HG03565 (cell line): Measurements from ENCODE around the gene DTNBP1.
A peak's percentile ranks its signal among the peaks of the same experiment; 100 is the strongest.
"Not testable (repeated sequence)": the region's sequence is repeated elsewhere in the genome, so short reads cannot be mapped to it uniquely, and the experiment has no call there.

Source experiments
- ATAC-seq: cut with Tn5 transposase; IDR thresholded peaks from one replicate; pipeline ENCODE4 v1.9.1; 2021; ENCODE audit warnings: mild to moderate bottlenecking, moderate library complexity; ENCODE audit not compliant: unreplicated experiment

Gene DTNBP1

GRCh38 chr6:15672291-15672690, 9.5 kb upstream of the DTNBP1 start:
- no peak for ATAC-seq

- ATAC-seq, result no peak
Measured at GRCh38 chr6:15668918-15669317, 6.1 kb upstream of the DTNBP1 start.

GRCh38 chr6:15666896-15667295, 4.1 kb upstream of the DTNBP1 start:
- ATAC-seq, result not testable (repeated sequence)

DNA sequence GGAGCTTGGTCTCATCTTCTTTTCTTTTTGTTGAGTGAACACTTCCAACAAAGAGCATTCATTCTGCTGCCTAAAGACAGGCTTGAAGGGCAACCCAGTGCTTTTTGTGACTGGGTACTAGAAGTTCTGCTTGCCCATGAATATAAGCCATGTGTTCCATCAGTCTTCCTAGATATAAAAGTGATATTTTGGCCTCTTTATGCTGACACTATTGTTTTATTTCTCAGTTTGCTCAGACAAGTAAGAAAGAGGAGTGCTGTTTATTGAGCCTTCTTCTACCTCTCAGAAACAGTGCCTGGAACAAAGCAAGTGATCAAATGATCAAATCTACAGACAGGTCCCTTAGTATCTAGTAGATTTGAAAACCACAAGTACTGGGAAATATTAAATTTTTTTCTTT, 2.4 kb upstream of the DTNBP1 start:
- ATAC-seq, result no peak

DNA sequence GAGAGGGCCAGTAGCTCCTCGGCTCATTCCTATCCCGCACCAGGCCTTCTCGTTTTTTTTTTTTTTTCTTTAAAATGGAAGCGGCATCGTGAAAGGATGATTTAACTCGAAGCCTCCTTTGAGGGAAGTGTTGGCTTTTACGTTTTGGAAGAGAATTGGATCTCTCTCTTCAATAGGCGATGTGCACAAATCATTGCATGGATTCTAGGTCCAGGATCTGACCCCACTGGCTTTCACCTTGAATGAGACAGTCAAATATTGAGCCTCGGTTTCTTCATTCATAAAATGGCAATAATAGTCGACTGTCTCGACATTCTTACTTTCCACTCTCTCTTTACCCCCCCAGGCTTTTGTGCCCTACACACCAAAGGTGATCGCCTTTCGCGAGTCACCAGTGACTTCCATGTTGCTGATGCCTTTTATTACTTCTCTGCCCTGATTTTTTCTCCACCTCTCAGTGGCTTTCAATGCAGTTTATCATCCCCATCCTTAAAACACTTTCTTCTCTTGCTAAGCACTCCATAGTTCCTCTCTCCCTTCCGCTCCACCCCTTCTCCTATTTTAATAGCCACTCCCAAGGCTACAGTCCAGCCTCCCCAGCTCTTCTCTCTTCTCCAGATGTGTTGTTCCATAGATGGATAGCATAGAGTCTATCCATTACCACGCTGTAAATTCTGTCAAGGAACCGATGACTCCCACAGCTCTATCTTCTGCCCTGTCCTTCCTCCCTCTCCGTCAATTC, 473 bp upstream of the DTNBP1 start:
- ATAC-seq, result no peak

DNA sequence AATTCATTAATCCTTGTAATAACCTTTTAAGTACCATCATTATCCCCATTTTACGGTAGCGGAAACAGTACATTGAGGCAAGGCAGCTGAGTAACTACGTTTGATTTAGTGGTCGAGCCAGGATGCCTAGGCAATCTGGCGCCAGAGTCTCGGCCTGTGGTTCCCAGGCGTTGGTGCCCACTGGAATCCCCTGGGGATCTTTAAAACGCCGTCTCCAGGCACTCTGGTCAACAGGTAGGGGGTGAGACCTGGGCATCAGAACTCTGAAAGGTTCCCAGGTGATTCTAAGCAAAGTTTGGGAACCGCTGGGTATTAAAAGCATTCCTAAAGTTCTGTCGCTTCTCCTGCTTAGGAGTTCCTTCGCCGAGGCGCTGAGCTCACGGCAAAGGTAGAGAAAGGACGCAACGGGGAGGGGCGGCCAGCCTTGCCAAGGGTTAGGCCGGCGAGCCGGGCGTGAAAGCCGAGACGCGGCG, 939 bp downstream of the DTNBP1 start:
- no peak for ATAC-seq

- ATAC-seq, result no peak
Measured at GRCh38 chr6:15659181-15659580, 3.6 kb downstream of the DTNBP1 start.

DNA sequence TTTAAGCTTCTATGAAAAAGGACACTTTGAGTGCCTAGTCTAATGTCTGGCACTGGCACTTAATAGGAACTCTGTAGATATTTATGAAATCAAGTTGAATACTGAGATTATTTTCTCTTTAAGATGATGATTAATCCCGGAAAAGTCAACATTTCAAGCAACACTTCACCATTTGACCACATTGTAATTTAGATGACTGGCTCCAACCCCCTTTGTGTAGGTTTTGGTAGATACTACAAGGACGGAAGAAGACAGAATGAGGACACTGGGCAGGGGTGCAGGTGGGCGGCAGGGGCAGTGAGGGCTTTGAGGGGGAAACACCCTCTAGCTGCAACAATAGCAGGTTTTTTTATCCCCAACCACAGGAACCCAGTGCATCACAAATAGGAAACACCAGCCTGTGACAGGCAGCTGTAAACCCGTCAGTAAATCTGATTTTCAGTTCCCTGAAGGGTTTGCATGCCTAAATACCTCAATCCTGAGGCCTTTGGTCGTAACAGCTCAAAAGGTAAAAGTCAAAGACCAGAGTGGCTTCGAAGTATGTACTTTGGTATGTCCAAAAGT, 4.6 kb downstream of the DTNBP1 start:
- no peak for ATAC-seq

DNA sequence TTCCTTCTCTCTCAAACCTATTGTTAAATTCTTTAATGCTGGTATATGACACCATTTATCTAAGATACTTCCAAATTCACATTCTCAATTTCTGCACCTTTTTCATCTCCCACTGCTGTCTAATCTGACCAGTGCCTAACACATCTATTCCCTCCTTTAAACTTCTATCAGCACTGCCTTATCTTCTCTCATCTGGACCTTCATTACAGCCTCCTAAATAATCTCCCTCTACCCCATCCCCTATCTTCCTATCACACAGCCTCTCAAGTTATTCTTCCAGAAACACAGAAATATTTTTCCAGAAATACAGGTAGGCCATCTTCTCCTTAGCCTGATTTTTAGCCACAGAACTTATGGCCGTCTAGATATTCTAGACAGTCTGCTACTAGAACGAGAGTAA, 5.5 kb downstream of the DTNBP1 start:
- no peak for ATAC-seq

DNA sequence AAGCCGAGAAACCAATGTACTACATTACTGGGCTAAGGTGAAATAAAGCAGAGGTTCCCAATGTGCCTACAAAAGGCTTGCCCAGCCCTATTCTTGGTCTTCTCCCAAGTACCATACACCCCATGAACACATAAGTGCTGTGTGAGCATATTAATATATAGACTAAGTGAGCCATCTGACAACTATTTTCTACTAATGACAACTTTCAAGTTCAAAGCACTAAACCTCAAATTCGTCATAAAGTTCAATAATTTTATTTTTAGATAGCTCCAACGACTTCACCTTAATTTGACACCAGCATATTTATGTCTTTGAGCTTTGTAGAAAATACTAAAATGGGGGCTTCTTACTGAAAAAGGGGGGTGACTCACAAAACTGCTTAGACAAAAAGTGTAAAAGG, 6.7 kb downstream of the DTNBP1 start:
- no peak for ATAC-seq

GRCh38 chr6:15654250-15654649, 8.6 kb downstream of the DTNBP1 start:
- no peak for ATAC-seq

GRCh38 chr6:15653581-15653980, 9.2 kb downstream of the DTNBP1 start:
- peak; percentile 62 for ATAC-seq

DNA sequence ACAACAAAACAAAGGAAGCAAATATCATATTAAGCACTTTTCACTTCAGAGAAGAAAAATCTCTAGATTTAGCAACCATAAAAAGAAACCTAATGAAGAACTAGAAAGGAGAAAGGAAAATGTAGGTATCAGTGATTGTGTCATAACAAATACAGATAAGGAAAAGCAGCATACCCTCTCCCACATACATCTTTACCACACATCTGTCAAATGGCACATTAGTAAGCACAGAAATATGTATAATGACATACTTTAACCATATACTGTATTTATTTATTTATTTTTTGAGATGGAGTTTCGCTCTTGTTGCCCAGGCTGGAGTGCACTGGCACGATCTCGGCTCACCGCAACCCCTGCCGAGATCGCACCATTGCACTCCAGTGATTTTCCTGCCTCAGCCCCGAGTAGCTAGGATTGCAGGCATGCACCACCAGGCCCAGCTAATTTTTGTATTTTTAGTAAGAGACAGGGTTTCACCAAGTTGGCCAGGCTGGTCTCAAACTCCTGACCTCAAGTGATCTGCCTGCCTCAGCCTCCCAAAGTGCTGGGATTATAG, 12.7 kb downstream of the DTNBP1 start:
- ATAC-seq, result not testable (repeated sequence)

DNA sequence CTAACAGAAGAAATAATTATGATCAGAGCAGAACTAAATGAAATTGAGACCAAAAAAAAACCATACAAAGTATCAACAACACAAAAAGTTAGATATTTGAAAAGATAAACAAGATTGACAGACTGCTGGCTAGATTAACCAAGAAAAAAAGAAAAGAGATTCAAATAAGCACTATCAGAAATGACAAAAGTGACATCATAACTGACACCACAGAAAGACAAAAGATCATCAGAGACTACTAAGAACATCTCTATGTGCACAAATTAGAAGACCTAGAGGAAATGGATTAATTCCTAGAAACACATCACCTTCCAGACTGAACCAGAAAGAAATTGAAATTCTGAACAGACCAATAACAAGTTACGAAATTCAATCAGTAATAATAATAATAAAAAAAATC, 17.9 kb downstream of the DTNBP1 start:
- ATAC-seq, result no peak

DNA sequence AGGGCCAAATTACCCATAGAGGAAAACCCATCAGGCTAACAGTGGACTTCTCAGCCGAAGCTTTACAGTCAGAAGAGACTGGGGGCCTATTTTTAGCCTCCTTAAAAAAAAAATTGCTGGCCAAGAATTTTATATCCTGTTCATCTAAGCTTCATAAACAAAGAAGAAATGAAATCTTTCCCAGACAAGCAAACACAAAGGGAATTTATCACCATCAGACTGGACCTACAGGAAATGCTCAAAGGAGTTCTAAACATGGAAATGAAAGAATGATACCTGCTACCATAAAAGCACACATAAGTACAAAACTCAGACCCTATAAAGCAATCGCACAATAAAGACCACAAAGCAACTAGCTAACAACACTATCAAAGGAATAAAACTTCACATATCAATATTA, 19.3 kb downstream of the DTNBP1 start:
- ATAC-seq, result no peak

GRCh38 chr6:15642276-15642675, 20.6 kb downstream of the DTNBP1 start:
- no peak for ATAC-seq

DNA sequence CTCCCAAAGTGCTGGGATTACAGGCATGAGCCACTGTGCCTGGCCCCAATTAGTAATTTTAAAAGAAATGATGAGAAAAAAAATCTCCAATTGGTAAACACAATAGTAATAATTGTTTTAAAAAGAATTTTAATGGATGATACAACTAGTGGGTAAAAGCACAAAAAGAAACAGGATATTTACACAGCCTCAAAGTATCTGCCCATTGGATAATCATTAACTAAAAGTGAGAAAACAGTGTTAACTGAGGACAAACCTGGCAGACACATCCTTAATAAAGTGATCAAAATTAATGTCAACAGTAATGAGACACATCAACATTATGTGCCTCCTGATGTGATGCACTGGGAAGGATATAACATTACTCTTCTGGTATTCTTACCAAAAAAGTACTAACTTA, 24.5 kb downstream of the DTNBP1 start:
- no peak for ATAC-seq

DNA sequence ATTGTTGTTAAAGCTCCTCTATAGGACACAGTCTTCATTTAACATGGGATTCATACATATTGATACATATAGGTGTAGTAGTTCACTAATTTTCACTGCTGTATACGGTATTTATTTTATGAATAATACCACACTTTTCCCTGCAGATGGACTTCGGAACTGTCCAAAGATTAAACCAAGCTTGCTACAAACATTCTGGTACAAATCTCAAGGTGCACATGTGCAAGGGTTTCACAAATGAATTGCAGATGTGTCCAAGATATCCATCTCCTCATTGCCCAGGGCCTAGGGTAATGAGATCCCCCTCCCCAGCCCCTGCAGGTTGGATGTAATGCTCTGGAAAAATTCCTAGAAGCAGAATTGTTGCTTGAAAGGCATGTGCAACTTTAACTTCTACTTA, 31.4 kb downstream of the DTNBP1 start:
- ATAC-seq, result no peak

DNA sequence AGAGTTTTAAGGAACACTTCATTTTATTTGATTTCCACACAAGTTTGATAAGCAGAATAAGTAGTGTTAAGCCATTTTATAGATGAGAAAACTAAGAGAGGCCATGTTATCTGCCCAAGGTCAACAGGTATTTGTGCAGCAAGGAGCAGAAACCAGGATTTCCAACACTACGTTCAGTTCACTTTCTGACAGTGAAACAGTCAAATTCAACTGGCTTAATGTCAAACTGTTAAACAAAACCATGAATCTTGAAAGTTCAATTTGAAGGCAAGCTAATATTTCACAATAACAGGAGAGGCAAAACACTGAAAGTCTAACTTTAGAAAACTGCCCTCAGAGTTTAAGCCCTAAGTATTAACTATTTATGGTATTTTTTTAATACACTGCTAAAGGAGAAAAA, 32.6 kb downstream of the DTNBP1 start:
- ATAC-seq, result no peak

DNA sequence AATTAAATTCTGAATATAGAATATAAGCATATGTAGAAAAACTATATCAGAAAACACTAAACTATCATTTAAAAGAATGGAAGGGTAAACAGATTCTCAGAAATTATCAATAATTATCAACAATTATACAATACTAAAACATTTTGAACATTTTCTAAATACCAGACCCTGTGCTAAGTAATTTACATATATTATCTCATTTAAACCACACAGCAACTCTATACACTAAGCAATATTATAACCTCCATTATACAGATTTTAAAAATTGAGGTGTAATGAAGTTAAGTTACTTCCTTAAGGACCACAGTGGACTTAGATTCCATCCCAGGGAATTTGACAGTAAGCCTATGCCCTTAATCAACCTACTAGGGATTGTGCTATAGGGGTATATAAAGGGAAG, 33.3 kb downstream of the DTNBP1 start:
- ATAC-seq, result no peak

GRCh38 chr6:15628499-15629131, 34.2 kb downstream of the DTNBP1 start:
- no peak for ATAC-seq

DNA sequence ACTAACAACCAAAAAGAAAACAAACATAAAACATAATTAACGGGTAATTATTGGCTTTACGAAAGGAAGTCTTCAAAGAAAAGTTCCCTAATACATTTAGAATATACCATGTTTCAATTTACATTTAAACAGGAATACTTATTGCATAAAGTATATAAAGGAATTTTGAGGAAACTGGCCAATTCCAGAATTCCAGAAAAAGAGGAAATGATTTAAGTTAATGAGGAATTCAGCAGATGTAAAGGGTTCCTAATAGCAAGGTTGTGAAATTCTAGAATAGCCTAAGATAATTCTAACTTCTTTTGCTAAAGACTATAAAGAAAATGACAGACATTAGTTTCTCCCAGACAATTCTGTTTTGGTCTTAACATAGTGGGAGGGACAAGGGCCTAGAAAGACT, 35.0 kb downstream of the DTNBP1 start:
- ATAC-seq, result no peak
